ENCODE measurements around the gene PTAFR.
"Not testable (repeated sequence)": the region's sequence is repeated elsewhere in the genome, so short reads cannot be mapped to it uniquely, and the experiment has no call there.

The PTAFR gene

DNA sequence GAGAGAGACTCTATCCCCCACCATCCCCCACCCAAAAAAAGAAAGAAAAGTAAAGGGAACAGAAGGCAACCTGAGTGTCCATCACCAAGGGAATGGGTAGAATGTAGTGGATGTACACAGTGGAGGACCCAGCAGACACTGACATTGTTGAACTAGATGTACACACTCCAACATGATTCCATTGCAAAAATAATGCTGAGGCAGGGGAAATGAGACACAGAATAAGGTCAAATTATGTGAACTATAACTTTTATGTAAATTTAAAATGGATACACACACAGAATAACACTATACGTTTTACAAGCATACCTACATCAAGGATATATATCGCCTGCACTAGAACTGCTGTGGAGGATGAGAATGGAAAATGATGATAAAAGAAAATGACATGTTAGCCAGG lies 34.8 kb downstream of the PTAFR start:
- Histone ChIP-seq H3K9ac (ENCODE audit: low read length) (no peak overlapping the region), H3K9me2 (replicated peaks; ENCODE audit: insufficient read depth, low read length) (no peaks in the 10 kb centered on the region), H3K9me3 (ENCODE audit: insufficient read depth, low read length) (no peaks in the 10 kb centered on the region), H3K27ac (ENCODE audit: low read depth, low read length) (no peak overlapping the region), H3K4me2 (ENCODE audit: low read depth, low read length, poor library complexity, severe bottlenecking) (no peak overlapping the region), H3K36me3 (ENCODE audit: low read length) (no peaks in the 10 kb centered on the region), H3K79me2 (ENCODE audit: insufficient read depth, low read length) (no peaks in the 10 kb centered on the region; the same call in 1 of the 2 replicates), H3K4me3 (ENCODE audit: insufficient read depth, low read length, poor library complexity, severe bottlenecking) (no peak overlapping the region), H4K20me1 (ENCODE audit: low read depth, low read length) (no peaks in the 10 kb centered on the region), H3K27me3 (ENCODE audit: low read length) (no peaks in the 10 kb centered on the region), H3F3A (ENCODE audit: insufficient read depth) (peaks cover 36% of the 10 kb centered on the region), H2AFZ (ENCODE audit: low read depth, low read length, severe bottlenecking) (no peak overlapping the region)
- TF ChIP-seq EZH2phosphoT487 (conservative IDR thresholded peaks at IDR 0.05; ENCODE audit: low read length), result no peak
- TF ChIP-seq, protein P1, sequence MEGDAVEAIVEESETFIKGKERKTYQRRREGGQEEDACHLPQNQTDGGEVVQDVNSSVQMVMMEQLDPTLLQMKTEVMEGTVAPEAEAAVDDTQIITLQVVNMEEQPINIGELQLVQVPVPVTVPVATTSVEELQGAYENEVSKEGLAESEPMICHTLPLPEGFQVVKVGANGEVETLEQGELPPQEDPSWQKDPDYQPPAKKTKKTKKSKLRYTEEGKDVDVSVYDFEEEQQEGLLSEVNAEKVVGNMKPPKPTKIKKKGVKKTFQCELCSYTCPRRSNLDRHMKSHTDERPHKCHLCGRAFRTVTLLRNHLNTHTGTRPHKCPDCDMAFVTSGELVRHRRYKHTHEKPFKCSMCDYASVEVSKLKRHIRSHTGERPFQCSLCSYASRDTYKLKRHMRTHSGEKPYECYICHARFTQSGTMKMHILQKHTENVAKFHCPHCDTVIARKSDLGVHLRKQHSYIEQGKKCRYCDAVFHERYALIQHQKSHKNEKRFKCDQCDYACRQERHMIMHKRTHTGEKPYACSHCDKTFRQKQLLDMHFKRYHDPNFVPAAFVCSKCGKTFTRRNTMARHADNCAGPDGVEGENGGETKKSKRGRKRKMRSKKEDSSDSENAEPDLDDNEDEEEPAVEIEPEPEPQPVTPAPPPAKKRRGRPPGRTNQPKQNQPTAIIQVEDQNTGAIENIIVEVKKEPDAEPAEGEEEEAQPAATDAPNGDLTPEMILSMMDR (IDR thresholded peaks at IDR 0.05; ENCODE audit: insufficient read depth, low read length, poor library complexity, severe bottlenecking), result no peak

DNA sequence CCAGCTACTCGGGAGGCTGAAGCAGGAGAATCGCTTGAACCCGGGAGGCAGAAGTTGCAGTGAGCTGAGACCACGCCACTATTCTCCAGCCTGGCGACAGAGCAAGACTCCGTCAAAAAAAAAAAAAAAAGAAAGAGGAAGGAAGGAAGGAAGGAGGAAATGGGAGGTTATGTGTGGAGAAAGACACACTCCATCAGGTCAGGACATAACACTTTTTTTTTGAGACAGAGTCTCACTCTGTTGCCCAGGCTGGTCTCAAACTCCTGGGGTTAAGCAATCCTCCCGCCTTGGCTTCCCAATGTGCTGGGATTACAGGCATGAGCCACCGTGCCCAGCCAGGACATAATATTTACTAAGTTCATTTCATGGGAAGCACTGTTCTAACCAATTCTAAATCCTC lies 36.6 kb downstream of the PTAFR start:
- H3K27me3 ChIP-seq (ENCODE audit: low read length); H3K9me2 ChIP-seq (replicated peaks; ENCODE audit: insufficient read depth, low read length); H3K4me2 ChIP-seq (ENCODE audit: low read depth, low read length, poor library complexity, severe bottlenecking); H4K20me1 ChIP-seq (ENCODE audit: low read depth, low read length); H3K9me3 ChIP-seq (ENCODE audit: insufficient read depth, low read length); H3K9ac ChIP-seq (ENCODE audit: low read length); H3K27ac ChIP-seq (ENCODE audit: low read depth, low read length); H3K36me3 ChIP-seq (ENCODE audit: low read length); H3K4me3 ChIP-seq (ENCODE audit: insufficient read depth, low read length, poor library complexity, severe bottlenecking); H2AFZ ChIP-seq (ENCODE audit: low read depth, low read length, severe bottlenecking); H3K79me2 ChIP-seq (ENCODE audit: insufficient read depth, low read length): not testable (repeated sequence)
- H3F3A ChIP-seq (ENCODE audit: insufficient read depth), result peaks cover 19% of the 10 kb centered on the region

DNA sequence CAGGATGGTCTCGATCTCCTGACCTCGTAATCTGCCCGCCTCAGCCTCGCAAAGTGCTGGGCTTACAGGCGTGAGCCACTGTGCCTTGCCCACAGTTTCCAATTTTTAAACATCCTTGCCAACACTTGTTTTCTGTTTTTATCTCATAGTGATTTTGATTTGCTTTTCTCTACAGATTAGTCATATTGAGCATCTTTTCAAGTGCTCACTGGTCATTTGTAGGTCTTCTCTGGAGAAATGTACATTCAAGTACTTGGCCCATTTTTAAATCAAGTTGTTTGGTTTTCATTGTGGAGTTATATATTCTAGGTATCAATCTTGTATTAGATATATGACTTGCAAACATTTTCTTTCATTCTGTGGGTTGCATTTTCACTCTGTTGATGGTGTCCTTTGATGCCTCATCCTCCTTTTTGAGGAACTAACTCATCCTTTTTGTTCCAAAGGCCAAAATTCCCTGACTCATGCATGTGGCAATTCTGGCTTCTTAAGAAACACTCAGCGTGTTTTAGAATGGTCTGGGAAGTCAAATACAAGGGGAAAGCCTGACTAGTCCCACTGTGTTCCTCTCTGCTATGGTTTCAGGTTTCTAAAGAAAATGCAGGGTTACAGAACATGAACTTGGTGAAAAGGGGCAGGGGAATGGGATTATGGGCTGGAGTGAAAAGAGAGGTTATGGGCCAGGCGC lies 37.3 kb downstream of the PTAFR start:
- no peak overlapping the region for H3K4me2 ChIP-seq (ENCODE audit: low read depth, low read length, poor library complexity, severe bottlenecking)
- no peak overlapping the region for H3K27ac ChIP-seq (ENCODE audit: low read depth, low read length)
- no peaks in the 10 kb centered on the region for H3K9me3 ChIP-seq (ENCODE audit: insufficient read depth, low read length)
- no peaks in the 10 kb centered on the region for H3K36me3 ChIP-seq (ENCODE audit: low read length)
- no peaks in the 10 kb centered on the region for H4K20me1 ChIP-seq (ENCODE audit: low read depth, low read length)
- no peaks in the 10 kb centered on the region for H3K27me3 ChIP-seq (ENCODE audit: low read length)
- no peak overlapping the region for H2AFZ ChIP-seq (ENCODE audit: low read depth, low read length, severe bottlenecking)
- TF ChIP-seq, protein P1 (IDR thresholded peaks at IDR 0.05; ENCODE audit: insufficient read depth, low read length, poor library complexity, severe bottlenecking), result no peak
- TF ChIP-seq EZH2phosphoT487 (conservative IDR thresholded peaks at IDR 0.05; ENCODE audit: low read length), result no peak
- no peak overlapping the region for H3K9ac ChIP-seq (ENCODE audit: low read length)
- H3K4me3 ChIP-seq (ENCODE audit: insufficient read depth, low read length, poor library complexity, severe bottlenecking), result no peak overlapping the region
- H3F3A ChIP-seq (ENCODE audit: insufficient read depth), result peaks cover 12% of the 10 kb centered on the region
- H3K9me2 ChIP-seq (replicated peaks; ENCODE audit: insufficient read depth, low read length), result no peaks in the 10 kb centered on the region
- no peaks in the 10 kb centered on the region for H3K79me2 ChIP-seq (ENCODE audit: insufficient read depth, low read length)

DNA sequence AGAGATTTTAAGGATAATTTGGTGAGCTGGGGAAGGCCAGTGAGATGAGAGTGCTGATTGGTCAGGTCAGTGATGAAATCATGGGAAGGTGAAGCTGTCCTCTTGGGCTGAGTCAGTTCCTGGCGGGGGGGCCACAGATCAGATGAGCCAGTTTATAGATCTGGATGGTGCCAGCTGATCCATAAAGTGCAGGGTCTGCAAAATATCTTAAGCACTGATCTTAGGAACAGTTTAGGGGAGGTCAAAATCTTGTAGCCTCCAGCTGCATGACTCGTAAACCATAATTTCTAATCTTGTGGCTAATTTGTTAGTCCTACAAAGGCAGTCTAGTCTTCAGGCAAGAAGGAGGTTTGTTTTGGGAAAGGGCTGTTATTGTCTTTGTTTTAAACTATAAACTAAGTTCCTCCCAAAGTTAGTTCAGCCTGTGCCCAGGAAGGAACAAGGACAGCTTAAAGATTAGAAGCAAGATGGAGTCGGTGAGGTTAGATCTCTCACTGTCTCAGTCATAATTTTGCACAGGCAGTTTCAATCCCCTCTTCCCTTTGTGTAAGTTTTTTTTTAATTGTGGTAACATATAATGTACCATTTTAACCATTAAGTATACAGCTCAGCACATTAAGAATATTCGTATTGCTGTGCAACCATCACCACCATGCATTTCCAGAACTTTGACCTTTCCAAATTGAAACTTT lies 39.4 kb downstream of the PTAFR start:
- Histone ChIP-seq H3K4me2 (ENCODE audit: low read depth, low read length, poor library complexity, severe bottlenecking) (no peak overlapping the region), H3K27me3 (ENCODE audit: low read length) (no peaks in the 10 kb centered on the region), H3K9me3 (ENCODE audit: insufficient read depth, low read length) (no peaks in the 10 kb centered on the region), H3K79me2 (ENCODE audit: insufficient read depth, low read length) (no peaks in the 10 kb centered on the region), H3K9ac (ENCODE audit: low read length) (no peak overlapping the region), H3K36me3 (ENCODE audit: low read length) (no peaks in the 10 kb centered on the region), H2AFZ (ENCODE audit: low read depth, low read length, severe bottlenecking) (no peak overlapping the region), H4K20me1 (ENCODE audit: low read depth, low read length) (no peaks in the 10 kb centered on the region), H3K9me2 (replicated peaks; ENCODE audit: insufficient read depth, low read length) (no peaks in the 10 kb centered on the region), H3F3A (ENCODE audit: insufficient read depth) (peaks cover 8% of the 10 kb centered on the region), H3K27ac (ENCODE audit: low read depth, low read length) (no peak overlapping the region), H3K4me3 (ENCODE audit: insufficient read depth, low read length, poor library complexity, severe bottlenecking) (no peak overlapping the region)
- TF ChIP-seq EZH2phosphoT487 (conservative IDR thresholded peaks at IDR 0.05; ENCODE audit: low read length), result no peak
- TF ChIP-seq, protein P1 (IDR thresholded peaks at IDR 0.05; ENCODE audit: insufficient read depth, low read length, poor library complexity, severe bottlenecking), result no peak
